ENCODE data around the gene B4GAT1. TPM values are rescaled to one million over a fixed set of nuclear protein-coding genes. Genes with fewer than 3 reads are reported as not detected.

Gene B4GAT1
- total RNA-seq, 4 donors from 2014 or later = 39.7 to 62.0 (median 47.6) TPM

DNA sequence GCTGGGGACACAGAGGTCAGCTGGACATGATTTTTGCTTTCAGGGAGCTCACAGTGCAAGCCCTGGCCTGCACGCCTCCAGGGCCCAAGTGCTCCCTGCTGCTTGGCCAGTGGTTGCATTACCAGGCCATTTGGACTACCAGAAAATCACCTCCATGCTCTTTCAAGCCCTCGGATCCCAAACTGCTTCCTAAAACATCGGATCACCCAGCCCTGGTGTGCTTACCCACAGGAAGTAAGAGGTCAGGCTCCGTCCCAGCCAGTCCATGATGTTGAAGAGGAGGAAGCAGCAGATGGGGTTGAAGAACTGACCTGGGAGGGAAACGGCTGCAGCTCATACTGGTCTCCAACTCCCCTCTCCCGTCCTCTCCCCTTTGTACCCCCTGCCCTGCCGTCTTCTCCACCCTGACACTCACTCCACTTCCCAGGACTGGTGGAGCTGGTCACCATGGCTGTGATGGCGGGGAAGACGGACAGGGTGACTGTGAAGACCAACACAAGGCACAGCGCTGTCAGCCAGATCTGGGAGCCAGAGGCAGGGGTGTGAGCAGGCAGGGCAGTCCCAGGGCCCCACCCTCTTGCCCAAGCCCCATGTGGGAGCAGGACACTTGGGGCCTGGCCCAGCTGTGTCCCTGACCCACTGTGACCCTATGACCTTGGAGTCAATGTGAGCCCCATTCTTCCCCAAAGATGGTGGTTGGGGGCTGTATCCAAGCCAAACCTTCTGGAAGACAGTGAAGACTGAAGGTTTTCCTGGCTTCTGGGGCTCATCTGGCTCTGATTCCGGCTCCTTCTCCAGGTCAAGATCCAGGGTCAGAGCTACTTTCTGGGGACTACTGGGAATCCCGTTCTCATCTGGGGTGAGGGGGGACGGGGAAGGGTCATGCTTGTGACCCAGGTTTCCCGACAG is 18.5 kb upstream of the B4GAT1 start:
- Histone ChIP-seq H3K4me1 (peaks cover 0 to 10% (median 2%) of the 10 kb centered on the region in 3 donors), H3K9me3 (no peaks in the 10 kb centered on the region), H3K36me3 (no peaks in the 10 kb centered on the region), H3K4me3 (no peak overlapping the region), H3K27ac (no peak overlapping the region), H3K27me3 (no peaks in the 10 kb centered on the region)
- ATAC-seq = no peak
- 51% methylated on average over 5 of the region's 14 CpGs; no CpG with 5 or more reads in 1 of the 2 donors for WGBS, 2 donors (ENCODE audit: low coverage in 1 of 2)
- TF ChIP-seq, protein P1, sequence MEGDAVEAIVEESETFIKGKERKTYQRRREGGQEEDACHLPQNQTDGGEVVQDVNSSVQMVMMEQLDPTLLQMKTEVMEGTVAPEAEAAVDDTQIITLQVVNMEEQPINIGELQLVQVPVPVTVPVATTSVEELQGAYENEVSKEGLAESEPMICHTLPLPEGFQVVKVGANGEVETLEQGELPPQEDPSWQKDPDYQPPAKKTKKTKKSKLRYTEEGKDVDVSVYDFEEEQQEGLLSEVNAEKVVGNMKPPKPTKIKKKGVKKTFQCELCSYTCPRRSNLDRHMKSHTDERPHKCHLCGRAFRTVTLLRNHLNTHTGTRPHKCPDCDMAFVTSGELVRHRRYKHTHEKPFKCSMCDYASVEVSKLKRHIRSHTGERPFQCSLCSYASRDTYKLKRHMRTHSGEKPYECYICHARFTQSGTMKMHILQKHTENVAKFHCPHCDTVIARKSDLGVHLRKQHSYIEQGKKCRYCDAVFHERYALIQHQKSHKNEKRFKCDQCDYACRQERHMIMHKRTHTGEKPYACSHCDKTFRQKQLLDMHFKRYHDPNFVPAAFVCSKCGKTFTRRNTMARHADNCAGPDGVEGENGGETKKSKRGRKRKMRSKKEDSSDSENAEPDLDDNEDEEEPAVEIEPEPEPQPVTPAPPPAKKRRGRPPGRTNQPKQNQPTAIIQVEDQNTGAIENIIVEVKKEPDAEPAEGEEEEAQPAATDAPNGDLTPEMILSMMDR (IDR thresholded peaks at IDR 0.05) = no peak

DNA sequence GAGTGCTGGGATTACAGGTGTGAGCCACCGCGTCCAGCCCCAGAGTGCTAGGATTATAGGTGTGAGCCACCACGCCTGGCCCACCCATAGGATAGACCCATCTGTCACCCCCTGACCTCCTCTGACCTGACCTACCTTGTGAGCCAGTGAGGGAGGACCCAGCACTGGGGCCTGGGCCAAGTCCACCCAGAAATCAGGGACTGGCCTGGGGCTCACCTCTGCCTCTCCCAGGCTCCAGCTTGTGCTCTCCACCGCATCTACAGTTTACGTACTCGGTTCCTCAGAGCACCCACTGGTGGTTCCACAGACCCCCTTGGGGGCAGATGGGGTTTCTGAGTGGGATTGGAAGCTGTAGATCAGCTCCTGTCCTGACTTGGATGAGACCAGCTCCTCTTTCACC is 17.7 kb upstream of the B4GAT1 start:
- WGBS, 2 donors (ENCODE audit: low coverage in 1 of 2) = 90 to 100% methylated on average over 2 to 3 of the region's 6 CpGs
- no peaks in the 10 kb centered on the region for H3K27me3 ChIP-seq
- TF ChIP-seq, protein P1 (IDR thresholded peaks at IDR 0.05) = no peak
- no peak for TF ChIP-seq POLR2A (IDR thresholded peaks at IDR 0.05)
- TF ChIP-seq EP300 (IDR thresholded peaks at IDR 0.05) = no peak
- TF ChIP-seq POLR2AphosphoS5 (IDR thresholded peaks at IDR 0.05) = no peak
- no peaks in the 10 kb centered on the region for H3K9me3 ChIP-seq
- no peaks in the 10 kb centered on the region for H3K36me3 ChIP-seq
- no peak for ATAC-seq
- H3K4me1 ChIP-seq = peaks cover 0 to 4% (median 0%) of the 10 kb centered on the region in 3 donors
- no peak overlapping the region for H3K27ac ChIP-seq
- H3K4me3 ChIP-seq = no peak overlapping the region

DNA sequence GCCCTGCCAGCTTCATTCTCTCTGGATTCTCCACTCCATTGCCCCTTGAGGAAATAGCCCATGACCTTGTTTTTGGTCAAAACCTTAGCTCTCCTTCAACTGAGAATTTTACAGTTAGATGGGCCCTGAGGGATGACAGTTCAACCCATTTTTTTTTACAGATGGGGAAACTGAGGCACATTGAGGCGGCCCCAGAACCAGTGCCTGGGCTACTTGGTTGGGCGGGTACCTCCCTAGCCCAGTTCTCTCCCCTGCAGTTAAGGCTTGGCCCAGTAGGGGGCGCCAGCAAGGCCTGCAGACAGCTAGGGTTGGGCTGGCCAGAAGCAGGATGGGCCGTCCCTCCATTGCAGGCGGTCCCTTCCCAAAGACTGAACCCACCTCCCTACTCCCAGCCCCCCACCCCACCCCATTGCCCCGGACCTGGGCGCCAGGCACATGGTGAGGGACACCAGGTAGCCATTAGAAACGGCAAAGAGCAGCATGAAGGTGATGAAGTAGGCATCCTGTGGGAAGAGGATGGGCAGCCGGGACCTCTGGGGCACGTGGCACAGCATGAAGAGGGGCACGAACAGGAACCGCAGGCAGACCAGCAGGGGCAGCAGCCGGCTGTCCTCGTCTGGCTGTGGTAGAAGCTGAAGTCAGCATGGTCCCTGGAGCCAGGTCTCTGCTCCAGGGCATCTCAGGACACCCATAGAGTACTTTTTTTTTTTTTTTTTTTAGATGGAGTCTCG is 16.5 kb upstream of the B4GAT1 start:
- no peaks in the 10 kb centered on the region for H3K36me3 ChIP-seq
- WGBS, 2 donors (ENCODE audit: low coverage in 1 of 2) = 60 to 65% methylated on average over 5 to 8 of the region's 15 CpGs
- no peak overlapping the region for H3K27ac ChIP-seq
- TF ChIP-seq EP300 (IDR thresholded peaks at IDR 0.05) = no peak
- TF ChIP-seq, protein P1 (IDR thresholded peaks at IDR 0.05) = peak in 1 of 4 experiments; percentile 46
- H3K9me3 ChIP-seq = no peaks in the 10 kb centered on the region
- no peak overlapping the region for H3K4me3 ChIP-seq
- no peak for ATAC-seq
- H3K4me1 ChIP-seq = no peaks in the 10 kb centered on the region
- no peaks in the 10 kb centered on the region for H3K27me3 ChIP-seq

DNA sequence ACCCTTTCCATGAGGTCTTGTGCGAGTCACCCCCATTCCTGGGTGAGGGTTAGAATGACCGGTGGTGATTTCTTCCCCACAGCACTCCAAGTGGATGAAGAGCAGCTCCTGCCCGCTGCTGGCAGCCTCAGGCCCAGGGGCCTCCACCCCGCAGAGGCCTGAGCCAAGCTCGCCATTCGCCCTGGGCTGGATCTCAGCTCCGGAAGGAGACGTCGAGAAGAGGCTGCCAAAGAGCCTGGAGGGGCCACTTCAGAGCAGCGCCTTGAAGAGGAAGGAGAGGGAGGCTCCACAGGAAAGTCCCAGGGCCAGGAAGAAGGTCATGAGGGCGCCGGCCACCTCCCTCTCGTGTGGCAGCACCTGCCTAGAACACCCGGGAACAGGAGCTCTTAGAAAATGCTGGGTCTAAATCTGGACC is 15.8 kb upstream of the B4GAT1 start:
- TF ChIP-seq POLR2AphosphoS5 (IDR thresholded peaks at IDR 0.05) (no peak), POLR2A (IDR thresholded peaks at IDR 0.05) (no peak), EP300 (IDR thresholded peaks at IDR 0.05) (no peak)
- TF ChIP-seq, protein P1 (IDR thresholded peaks at IDR 0.05) = no peak
- Histone ChIP-seq H3K4me1 (no peaks in the 10 kb centered on the region), H3K9me3 (no peaks in the 10 kb centered on the region), H3K27ac (no peak overlapping the region), H3K36me3 (no peaks in the 10 kb centered on the region), H3K27me3 (no peaks in the 10 kb centered on the region), H3K4me3 (no peak overlapping the region)
- ATAC-seq = peak; percentile 40
- 90% methylated on average over 5 of the region's 14 CpGs; no CpG with 5 or more reads in 1 of the 2 donors for WGBS, 2 donors (ENCODE audit: low coverage in 1 of 2)

Measured in gastroesophageal sphincter (tissue), 4 donors.